ENCODE measurements around the gene GABRD.

Gene GABRD

GRCh38 chr1:2078170-2078569 is 59.0 kb downstream of the GABRD start:
- no peak for DNase-seq

DNA sequence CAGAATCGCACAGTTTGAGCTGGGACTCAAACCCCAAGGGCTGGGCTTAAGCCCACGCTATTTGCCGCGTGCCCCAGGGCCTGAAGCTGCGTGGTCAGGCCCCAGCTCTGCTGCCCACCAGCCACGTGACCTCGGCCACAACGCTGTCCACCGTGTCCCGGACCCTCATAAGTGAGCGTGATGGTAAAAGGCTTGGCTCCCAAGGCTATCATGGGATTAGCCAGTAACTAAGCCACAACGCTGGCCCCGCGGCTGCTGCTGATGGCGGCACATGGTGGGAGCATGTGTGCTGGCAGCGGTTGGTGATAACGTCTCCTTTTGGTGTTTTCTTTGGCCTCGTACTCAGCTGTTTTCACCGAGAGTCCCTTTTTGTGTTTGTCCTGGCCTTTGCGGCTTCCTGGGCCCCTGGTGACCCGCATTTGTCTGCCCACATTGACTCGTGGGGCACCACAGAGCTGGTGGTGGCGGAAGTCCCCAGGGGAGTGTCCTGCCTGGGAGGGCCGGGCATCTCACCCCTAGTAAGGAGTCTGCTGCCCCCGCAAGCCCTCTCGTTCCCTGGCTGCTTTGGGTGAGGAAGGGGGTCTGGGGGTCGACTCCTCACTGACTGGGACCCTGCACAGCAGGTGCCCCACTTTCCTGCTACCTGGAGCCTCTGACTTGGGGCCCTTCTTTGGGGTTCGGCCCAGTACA is 60.4 kb downstream of the GABRD start:
- no peak for DNase-seq

- no peak for DNase-seq
These were observed 61.0 kb downstream of the GABRD start for GRCh38 chr1:2080140-2080539.

Data from CD4-positive, alpha-beta T cell treated with Interleukin-4 for 4 hours (primary cell).